DOHH2 (cell line): ENCODE data around the gene CASP8AP2.

Source experiments
- EZH2phosphoT487 ChIP-seq: fragments of 200-600 bp; sonication (generic); IDR thresholded peaks from 2 replicates; pipeline ENCODE4 v1.6.1; 2017; ENCODE audit warnings: borderline replicate concordance, mild to moderate bottlenecking, antibody characterized with exemption, low read length, moderate library complexity, mixed read lengths
- TF ChIP-seq, protein P1 (sequence below): fragments of 200-600 bp; sonication (generic); IDR thresholded peaks from one replicate; pipeline ENCODE4 v1.5.1; 2014; ENCODE audit warnings: antibody characterized with exemption, mild to moderate bottlenecking, low read depth, low read length; ENCODE audit not compliant: poor library complexity, severe bottlenecking

DNA sequence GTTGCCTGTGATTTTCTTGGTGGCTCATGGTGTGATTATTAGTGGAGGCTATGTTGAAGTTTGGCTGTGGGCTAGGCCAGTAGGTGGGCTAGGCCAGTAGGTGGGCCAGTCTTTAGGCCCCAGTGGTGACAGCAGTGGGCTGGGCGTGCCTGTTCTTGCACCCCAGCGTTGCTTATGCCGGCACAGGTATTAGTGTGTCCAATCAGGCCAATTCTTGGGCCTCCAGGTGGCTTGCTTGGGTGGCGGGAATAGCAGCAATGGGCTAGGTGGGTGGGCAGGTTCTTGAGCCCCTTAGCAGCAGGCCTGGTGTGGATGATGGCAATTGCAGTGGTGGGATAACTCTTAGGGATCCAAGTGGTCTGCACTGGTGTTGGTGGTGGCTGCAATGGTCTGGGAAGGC, 87.5 kb downstream of the CASP8AP2 start:
- TF ChIP-seq, protein P1, sequence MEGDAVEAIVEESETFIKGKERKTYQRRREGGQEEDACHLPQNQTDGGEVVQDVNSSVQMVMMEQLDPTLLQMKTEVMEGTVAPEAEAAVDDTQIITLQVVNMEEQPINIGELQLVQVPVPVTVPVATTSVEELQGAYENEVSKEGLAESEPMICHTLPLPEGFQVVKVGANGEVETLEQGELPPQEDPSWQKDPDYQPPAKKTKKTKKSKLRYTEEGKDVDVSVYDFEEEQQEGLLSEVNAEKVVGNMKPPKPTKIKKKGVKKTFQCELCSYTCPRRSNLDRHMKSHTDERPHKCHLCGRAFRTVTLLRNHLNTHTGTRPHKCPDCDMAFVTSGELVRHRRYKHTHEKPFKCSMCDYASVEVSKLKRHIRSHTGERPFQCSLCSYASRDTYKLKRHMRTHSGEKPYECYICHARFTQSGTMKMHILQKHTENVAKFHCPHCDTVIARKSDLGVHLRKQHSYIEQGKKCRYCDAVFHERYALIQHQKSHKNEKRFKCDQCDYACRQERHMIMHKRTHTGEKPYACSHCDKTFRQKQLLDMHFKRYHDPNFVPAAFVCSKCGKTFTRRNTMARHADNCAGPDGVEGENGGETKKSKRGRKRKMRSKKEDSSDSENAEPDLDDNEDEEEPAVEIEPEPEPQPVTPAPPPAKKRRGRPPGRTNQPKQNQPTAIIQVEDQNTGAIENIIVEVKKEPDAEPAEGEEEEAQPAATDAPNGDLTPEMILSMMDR, result no peak
- no peak for TF ChIP-seq EZH2phosphoT487
